Smooth muscle cell (in vitro differentiated cells): ENCODE data around the gene CAMK1. TPM values are rescaled to one million over a fixed set of nuclear protein-coding genes. Genes with fewer than 3 reads are reported as not detected.

Source experiments
- DNase-seq: peaks from one replicate; lab custom pipeline; 2025; ENCODE audit not compliant: unreplicated experiment; lab: John Stamatoyannopoulos, UW
- H2AFZ ChIP-seq: fragments of 200-600 bp; sonication (generic); 2 replicates; pipeline ENCODE4 v1.6.0; 2016; ENCODE audit warnings: antibody characterized with exemption, low read depth, mild to moderate bottlenecking
- H3F3A ChIP-seq: fragments of 200-600 bp; sonication (generic); 2 replicates; pipeline ENCODE4 v1.6.0; 2017; ENCODE audit warnings: antibody characterized with exemption, low read depth
- H3K27ac ChIP-seq: fragments of 200-600 bp; sonication (generic); 2 replicates; pipeline ENCODE4 v1.5.1; 2016; ENCODE audit warnings: low read depth, mild to moderate bottlenecking
- H3K27me3 ChIP-seq: fragments of 200-600 bp; sonication (generic); 2 replicates; pipeline ENCODE4 v1.6.1; 2016; ENCODE audit warnings: low read depth, mild to moderate bottlenecking
- H3K36me3 ChIP-seq: fragments of 200-600 bp; sonication (generic); 2 replicates; pipeline ENCODE4 v1.5.1; 2016; ENCODE audit warnings: low read depth
- H3K4me1 ChIP-seq: fragments of 200-600 bp; sonication (generic); 2 replicates; pipeline ENCODE4 v1.5.1; 2016; ENCODE audit warnings: low read depth
- H3K4me2 ChIP-seq: fragments of 200-600 bp; sonication (generic); 2 replicates; pipeline ENCODE4 v1.6.0; 2016; ENCODE audit warnings: mild to moderate bottlenecking
- H3K4me3 ChIP-seq: fragments of 200-600 bp; sonication (generic); 2 replicates; pipeline ENCODE4 v1.5.1; 2016; ENCODE audit warnings: mild to moderate bottlenecking
- H3K79me2 ChIP-seq: fragments of 200-600 bp; sonication (generic); 2 replicates; pipeline ENCODE4 v1.6.0; 2016; ENCODE audit warnings: low read depth, mild to moderate bottlenecking
- H3K9ac ChIP-seq: fragments of 200-600 bp; sonication (generic); 2 replicates; pipeline ENCODE4 v1.6.0; 2016; ENCODE audit warnings: low read depth
- H3K9me3 ChIP-seq: fragments of 200-600 bp; sonication (generic); replicated peaks from 2 replicates; pipeline ENCODE4 v1.5.1; 2016; ENCODE audit warnings: low read depth
- H4K20me1 ChIP-seq: fragments of 200-600 bp; sonication (generic); 2 replicates; pipeline ENCODE4 v1.6.0; 2016; ENCODE audit warnings: low read depth
- CTCF ChIP-seq: fragments of 200-600 bp; sonication (generic); IDR thresholded peaks from 2 replicates; pipeline ENCODE4 v1.5.1; 2017; ENCODE audit warnings: borderline replicate concordance, mild to moderate bottlenecking, antibody characterized with exemption; ENCODE audit not compliant: insufficient read depth, poor library complexity, severe bottlenecking
- WGBS: methylation state at CpG from one replicate; pipeline ENCODE4 v1.1.7; 2016; ENCODE audit warnings: low lambda C conversion rate; 5-methylcytosine and 5-hydroxymethylcytosine counted together
- polyA plus RNA-seq: library from polyadenylated mRNA; unstranded; fragments of >200 nt; fragmentation: Nextera tagmentation; extraction: Ambion mirVana; gene quantifications from 2 replicates; pipeline ENCODE4 v1.2.1, GENCODE V29; 2016
- total RNA-seq: library from RNA; depleted of rRNA; stranded (reverse); fragments of >200 nt; gene quantifications from 2 replicates; pipeline ENCODE4 v1.2.3, GENCODE V29; 2014

Gene CAMK1
- total and polyA plus RNA-seq, 2 experiments from 2014 or later = 6.3 to 6.4 TPM

GRCh38 chr3:9762871-9763270, 6.9 kb downstream of the CAMK1 start:
- WGBS = 95% methylated on average over 8 of the region's 8 CpGs
- no peak for DNase-seq
- no peak for TF ChIP-seq CTCF
- H2AFZ ChIP-seq = no peak overlapping the region
- no peaks in the 10 kb centered on the region for H3K9me3 ChIP-seq
- no peak overlapping the region for H3K4me2 ChIP-seq
- no peaks in the 10 kb centered on the region for H3F3A ChIP-seq
- H3K4me1 ChIP-seq = peaks cover 4% of the 10 kb centered on the region
- no peak overlapping the region for H3K4me3 ChIP-seq
- H3K79me2 ChIP-seq = no peaks in the 10 kb centered on the region
- no peaks in the 10 kb centered on the region for H3K36me3 ChIP-seq
- no peaks in the 10 kb centered on the region for H4K20me1 ChIP-seq
- no peak overlapping the region for H3K27ac ChIP-seq
- H3K27me3 ChIP-seq = no peaks in the 10 kb centered on the region
- H3K9ac ChIP-seq = no peak overlapping the region

DNA sequence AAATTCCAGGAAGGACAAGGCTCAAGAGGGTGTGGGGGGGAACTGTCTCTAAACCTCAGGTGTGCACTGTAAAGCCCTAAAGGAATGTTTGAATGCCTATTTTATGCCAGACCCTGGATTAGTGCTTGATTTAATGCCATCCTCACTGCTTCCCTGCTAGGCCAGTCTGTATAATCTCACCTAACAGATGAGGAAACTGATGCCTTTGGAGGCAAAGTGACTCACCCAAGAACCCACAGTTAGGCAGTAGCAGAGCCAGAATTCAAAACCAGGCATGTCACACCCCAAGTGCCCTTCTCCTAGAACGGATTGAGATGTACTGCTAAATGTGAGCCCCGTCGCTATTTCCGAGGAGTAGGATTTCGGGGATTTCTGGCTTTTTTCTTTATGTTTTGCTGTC, 7.8 kb downstream of the CAMK1 start:
- no peaks in the 10 kb centered on the region for H3K9me3 ChIP-seq
- peaks cover 4% of the 10 kb centered on the region for H3K4me1 ChIP-seq
- no peak overlapping the region for H2AFZ ChIP-seq
- H3K27ac ChIP-seq = no peak overlapping the region
- 95% methylated on average over 5 of the region's 5 CpGs for WGBS
- no peaks in the 10 kb centered on the region for H3K79me2 ChIP-seq
- TF ChIP-seq CTCF = no peak
- H4K20me1 ChIP-seq = no peaks in the 10 kb centered on the region
- H3K4me2 ChIP-seq = no peak overlapping the region
- H3K4me3 ChIP-seq = no peak overlapping the region
- H3K27me3 ChIP-seq = no peaks in the 10 kb centered on the region
- no peaks in the 10 kb centered on the region for H3F3A ChIP-seq
- no peaks in the 10 kb centered on the region for H3K36me3 ChIP-seq
- no peak overlapping the region for H3K9ac ChIP-seq
- no peak for DNase-seq

GRCh38 chr3:9760779-9761505, 8.8 kb downstream of the CAMK1 start:
- no peak overlapping the region for H3K4me2 ChIP-seq
- H3F3A ChIP-seq = no peaks in the 10 kb centered on the region
- no peak overlapping the region for H3K4me3 ChIP-seq
- H3K9ac ChIP-seq = no peak overlapping the region
- no peaks in the 10 kb centered on the region for H3K79me2 ChIP-seq
- H3K27ac ChIP-seq = no peak overlapping the region
- no peaks in the 10 kb centered on the region for H4K20me1 ChIP-seq
- DNase-seq = no peak
- 97% methylated on average over 10 of the region's 10 CpGs for WGBS
- H3K27me3 ChIP-seq = no peaks in the 10 kb centered on the region
- H3K9me3 ChIP-seq = no peaks in the 10 kb centered on the region
- no peak overlapping the region for H2AFZ ChIP-seq
- no peaks in the 10 kb centered on the region for H3K4me1 ChIP-seq
- TF ChIP-seq CTCF = no peak
- H3K36me3 ChIP-seq = no peaks in the 10 kb centered on the region

DNA sequence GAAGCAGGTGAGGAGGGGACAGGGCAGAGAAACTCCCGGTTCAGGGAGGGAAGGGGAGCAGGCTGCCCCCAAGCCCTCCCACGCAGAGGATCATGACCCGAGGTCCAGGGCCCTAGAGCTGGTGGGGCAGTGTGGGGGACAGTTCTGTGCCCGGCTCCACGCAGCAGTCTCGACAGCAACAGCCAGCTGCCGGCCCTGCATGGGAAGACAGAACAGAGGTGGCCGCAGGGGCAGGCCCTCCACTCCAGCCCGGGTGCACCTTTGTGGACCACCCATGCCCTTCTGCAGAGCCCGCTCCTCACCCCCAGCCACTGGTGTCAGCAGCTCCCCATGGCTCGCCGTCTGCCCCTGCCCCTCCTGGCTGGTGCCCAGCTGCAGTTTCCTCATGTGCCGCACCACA, 12.3 kb downstream of the CAMK1 start:
- no peaks in the 10 kb centered on the region for H3K79me2 ChIP-seq
- no peaks in the 10 kb centered on the region for H3K27me3 ChIP-seq
- no peak overlapping the region for H3K27ac ChIP-seq
- H3K9me3 ChIP-seq = no peaks in the 10 kb centered on the region
- no peak for DNase-seq
- H2AFZ ChIP-seq = no peak overlapping the region
- no peaks in the 10 kb centered on the region for H4K20me1 ChIP-seq
- H3K4me2 ChIP-seq = no peak overlapping the region
- H3F3A ChIP-seq = no peaks in the 10 kb centered on the region
- H3K4me1 ChIP-seq = no peaks in the 10 kb centered on the region
- WGBS = 96% methylated on average over 12 of the region's 13 CpGs
- TF ChIP-seq CTCF = no peak
- H3K9ac ChIP-seq = no peak overlapping the region
- no peaks in the 10 kb centered on the region for H3K36me3 ChIP-seq
- no peak overlapping the region for H3K4me3 ChIP-seq
